Measurements from ENCODE around the gene PKHD1.

Gene PKHD1

DNA sequence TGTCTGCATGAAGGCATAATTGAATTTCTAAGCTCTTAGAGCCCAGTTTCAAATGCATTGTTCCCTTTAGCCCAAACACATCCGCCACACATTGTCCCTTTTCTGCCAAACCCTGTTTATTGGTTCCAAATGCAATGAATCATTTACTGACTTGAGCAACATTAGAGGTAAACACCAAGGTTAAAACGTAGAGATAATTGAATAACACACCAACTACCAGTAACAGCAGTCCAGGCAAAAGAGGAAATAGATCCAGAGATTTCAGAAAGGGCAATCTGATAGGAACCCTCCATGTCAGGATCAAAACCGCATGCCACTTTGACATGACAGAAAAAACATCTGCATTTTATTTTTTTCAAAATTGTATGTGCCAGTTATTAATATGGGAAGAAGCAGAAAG, 114.8 kb downstream of the PKHD1 start:
- 82 to 91% methylated on average over 2 to 3 of the region's 3 CpGs for WGBS, 2 experiments
- Histone ChIP-seq H3K4me1 (ENCODE audit: control insufficient read depth, insufficient read depth, low read length) (no peaks in the 10 kb centered on the region), H3K4me3 (ENCODE audit: insufficient read depth, low read depth, low read length) (no peak overlapping the region), H3K27me3 (ENCODE audit: control insufficient read depth, insufficient read depth, low read length, poor library complexity, severe bottlenecking) (no peaks in the 10 kb centered on the region), H3K9me3 (ENCODE audit: control insufficient read depth, low read length) (no peaks in the 10 kb centered on the region), H3K27ac (ENCODE audit: insufficient read depth, low read depth, low read length, poor library complexity, severe bottlenecking) (no peak overlapping the region), H3K36me3 (ENCODE audit: control insufficient read depth, insufficient read depth, low read length) (no peaks in the 10 kb centered on the region)

DNA sequence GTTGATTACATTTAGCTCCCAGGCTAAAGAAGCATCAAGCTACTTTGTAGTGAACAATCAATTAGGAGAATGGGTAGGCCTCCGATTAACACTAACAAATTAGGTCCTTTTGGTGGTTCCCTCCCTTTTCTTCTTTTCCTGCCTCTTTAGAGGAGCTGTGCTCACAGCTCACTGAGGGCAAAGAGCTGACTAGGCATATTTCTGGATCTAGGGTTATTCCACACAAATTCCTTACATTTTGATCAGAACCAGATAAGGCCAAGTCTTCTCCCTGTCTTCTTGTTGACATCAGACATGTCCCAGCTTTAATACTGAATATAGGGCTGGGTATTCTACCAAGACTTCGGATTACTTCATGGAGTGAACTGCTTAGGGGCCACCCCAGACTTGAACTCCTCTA, 119.1 kb downstream of the PKHD1 start:
- H3K27me3 ChIP-seq (ENCODE audit: control insufficient read depth, insufficient read depth, low read length, poor library complexity, severe bottlenecking) = no peaks in the 10 kb centered on the region
- no peaks in the 10 kb centered on the region for H3K4me1 ChIP-seq (ENCODE audit: control insufficient read depth, insufficient read depth, low read length)
- WGBS, 2 experiments = 93 to 98% methylated on average over 2 of the region's 2 CpGs
- H3K9me3 ChIP-seq (ENCODE audit: control insufficient read depth, low read length) = no peaks in the 10 kb centered on the region
- no peaks in the 10 kb centered on the region for H3K36me3 ChIP-seq (ENCODE audit: control insufficient read depth, insufficient read depth, low read length)
- no peak overlapping the region for H3K27ac ChIP-seq (ENCODE audit: insufficient read depth, low read depth, low read length, poor library complexity, severe bottlenecking)
- H3K4me3 ChIP-seq (ENCODE audit: insufficient read depth, low read depth, low read length) = no peak overlapping the region

DNA sequence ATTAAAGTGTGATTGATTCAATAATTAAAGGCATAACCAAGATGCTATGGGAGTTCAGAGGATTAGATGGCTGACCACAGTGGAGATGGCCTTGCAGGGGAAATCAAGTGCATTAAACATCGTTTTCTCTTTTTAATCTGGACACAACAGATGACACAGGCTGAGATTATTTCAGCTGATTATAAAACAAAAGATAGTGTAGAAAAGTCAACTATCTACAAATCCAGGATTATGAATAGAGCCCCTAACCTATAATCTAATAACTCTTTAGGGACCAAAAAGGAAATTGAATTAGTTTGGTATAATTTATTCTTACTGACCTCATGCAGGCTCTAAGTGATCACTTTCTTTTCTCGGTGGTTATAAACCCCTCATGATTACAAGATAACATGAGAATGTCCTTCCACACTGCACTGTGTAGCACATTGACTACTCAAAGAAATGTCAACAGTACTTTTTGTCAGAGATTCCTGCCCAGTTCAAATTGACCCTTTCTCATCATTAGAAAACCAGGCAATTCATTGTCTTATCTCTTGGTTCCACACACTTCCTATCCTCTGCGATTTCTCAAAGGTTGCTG, 122.1 kb downstream of the PKHD1 start:
- no peak overlapping the region for H3K4me3 ChIP-seq (ENCODE audit: insufficient read depth, low read depth, low read length)
- H3K9me3 ChIP-seq (ENCODE audit: control insufficient read depth, low read length) = no peaks in the 10 kb centered on the region
- no peak overlapping the region for H3K27ac ChIP-seq (ENCODE audit: insufficient read depth, low read depth, low read length, poor library complexity, severe bottlenecking)
- H3K4me1 ChIP-seq (ENCODE audit: control insufficient read depth, insufficient read depth, low read length) = no peaks in the 10 kb centered on the region
- 80 to 91% methylated on average over 3 of the region's 3 CpGs for WGBS, 2 experiments
- H3K27me3 ChIP-seq (ENCODE audit: control insufficient read depth, insufficient read depth, low read length, poor library complexity, severe bottlenecking) = no peaks in the 10 kb centered on the region
- no peaks in the 10 kb centered on the region for H3K36me3 ChIP-seq (ENCODE audit: control insufficient read depth, insufficient read depth, low read length)

DNA sequence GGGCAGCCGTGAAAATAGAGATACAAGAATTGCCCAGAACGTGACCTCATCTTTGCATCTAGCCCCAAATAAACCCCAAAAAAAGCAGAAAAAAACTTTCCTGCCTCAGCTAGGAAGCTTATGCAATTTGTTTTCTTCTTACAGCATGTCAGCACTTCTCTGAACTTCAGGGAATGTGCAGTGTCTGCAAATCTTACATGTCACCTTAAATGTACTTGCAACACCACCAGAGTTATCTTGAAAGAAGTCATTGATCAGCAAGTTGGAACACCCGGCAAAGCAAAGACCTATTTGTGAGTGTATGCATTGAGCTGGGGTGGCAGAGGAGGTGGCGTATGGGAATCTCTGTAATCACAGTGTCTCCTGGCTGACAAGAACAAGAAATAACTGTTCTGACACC, 123.4 kb downstream of the PKHD1 start:
- no peaks in the 10 kb centered on the region for H3K27me3 ChIP-seq (ENCODE audit: control insufficient read depth, insufficient read depth, low read length, poor library complexity, severe bottlenecking)
- H3K4me1 ChIP-seq (ENCODE audit: control insufficient read depth, insufficient read depth, low read length) = no peaks in the 10 kb centered on the region
- H3K36me3 ChIP-seq (ENCODE audit: control insufficient read depth, insufficient read depth, low read length) = no peaks in the 10 kb centered on the region
- no peak overlapping the region for H3K4me3 ChIP-seq (ENCODE audit: insufficient read depth, low read depth, low read length)
- 88 to 92% methylated on average over 4 of the region's 4 CpGs for WGBS, 2 experiments
- no peak overlapping the region for H3K27ac ChIP-seq (ENCODE audit: insufficient read depth, low read depth, low read length, poor library complexity, severe bottlenecking)
- H3K9me3 ChIP-seq (ENCODE audit: control insufficient read depth, low read length) = no peaks in the 10 kb centered on the region

DNA sequence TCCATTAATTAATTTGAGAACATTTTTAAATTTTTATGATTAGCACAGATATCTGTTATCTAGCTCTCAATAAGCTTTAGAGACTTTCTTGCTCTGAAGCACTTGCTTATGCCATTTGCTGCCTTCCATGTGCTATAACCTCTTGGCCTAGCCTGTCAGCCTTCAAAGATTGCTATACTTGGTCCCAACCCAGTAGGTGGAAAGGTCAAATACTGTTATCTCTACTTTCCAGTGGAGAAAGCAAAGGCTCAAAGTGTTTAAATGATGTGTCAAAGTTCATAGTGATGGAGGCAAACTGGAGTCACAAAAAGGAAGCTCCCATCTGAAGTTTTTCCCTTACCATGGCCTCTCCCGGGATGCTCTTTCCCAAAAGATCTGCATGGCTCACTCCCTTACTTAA, 125.1 kb downstream of the PKHD1 start:
- H3K36me3 ChIP-seq (ENCODE audit: control insufficient read depth, insufficient read depth, low read length) = no peaks in the 10 kb centered on the region
- H3K27ac ChIP-seq (ENCODE audit: insufficient read depth, low read depth, low read length, poor library complexity, severe bottlenecking) = no peak overlapping the region
- 95 to 97% methylated on average over 1 of the region's 1 CpG for whole genome bisulfite sequencing, 2 experiments
- no peaks in the 10 kb centered on the region for H3K27me3 ChIP-seq (ENCODE audit: control insufficient read depth, insufficient read depth, low read length, poor library complexity, severe bottlenecking)
- no peak overlapping the region for H3K4me3 ChIP-seq (ENCODE audit: insufficient read depth, low read depth, low read length)
- H3K9me3 ChIP-seq (ENCODE audit: control insufficient read depth, low read length) = no peaks in the 10 kb centered on the region
- H3K4me1 ChIP-seq (ENCODE audit: control insufficient read depth, insufficient read depth, low read length) = no peaks in the 10 kb centered on the region

DNA sequence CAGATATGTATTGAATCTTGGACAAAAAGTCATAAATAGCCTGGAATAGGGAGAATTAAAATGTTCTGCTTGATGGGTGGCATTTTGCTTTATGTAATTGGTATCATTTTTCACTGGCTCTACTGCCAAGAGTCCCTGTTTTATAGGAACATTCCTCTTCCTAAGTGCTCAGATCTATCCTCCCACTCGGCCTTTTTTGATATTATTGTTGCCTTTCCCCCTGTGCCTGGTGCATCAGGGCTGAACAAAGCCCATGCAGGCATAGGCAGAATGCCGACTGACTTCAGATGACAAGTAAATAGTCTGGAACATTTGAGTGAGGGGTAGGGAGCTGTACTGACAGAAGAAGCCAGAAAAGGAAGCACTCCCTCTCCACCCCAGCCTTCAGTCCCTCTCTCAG, 127.0 kb downstream of the PKHD1 start:
- Histone ChIP-seq H3K27me3 (ENCODE audit: control insufficient read depth, insufficient read depth, low read length, poor library complexity, severe bottlenecking) (no peaks in the 10 kb centered on the region), H3K4me1 (ENCODE audit: control insufficient read depth, insufficient read depth, low read length) (no peaks in the 10 kb centered on the region), H3K27ac (ENCODE audit: insufficient read depth, low read depth, low read length, poor library complexity, severe bottlenecking) (no peak overlapping the region), H3K9me3 (ENCODE audit: control insufficient read depth, low read length) (no peaks in the 10 kb centered on the region), H3K4me3 (ENCODE audit: insufficient read depth, low read depth, low read length) (no peak overlapping the region), H3K36me3 (ENCODE audit: control insufficient read depth, insufficient read depth, low read length) (no peaks in the 10 kb centered on the region)
- WGBS, 2 experiments = 87 to 90% methylated on average over 1 to 2 of the region's 2 CpGs

DNA sequence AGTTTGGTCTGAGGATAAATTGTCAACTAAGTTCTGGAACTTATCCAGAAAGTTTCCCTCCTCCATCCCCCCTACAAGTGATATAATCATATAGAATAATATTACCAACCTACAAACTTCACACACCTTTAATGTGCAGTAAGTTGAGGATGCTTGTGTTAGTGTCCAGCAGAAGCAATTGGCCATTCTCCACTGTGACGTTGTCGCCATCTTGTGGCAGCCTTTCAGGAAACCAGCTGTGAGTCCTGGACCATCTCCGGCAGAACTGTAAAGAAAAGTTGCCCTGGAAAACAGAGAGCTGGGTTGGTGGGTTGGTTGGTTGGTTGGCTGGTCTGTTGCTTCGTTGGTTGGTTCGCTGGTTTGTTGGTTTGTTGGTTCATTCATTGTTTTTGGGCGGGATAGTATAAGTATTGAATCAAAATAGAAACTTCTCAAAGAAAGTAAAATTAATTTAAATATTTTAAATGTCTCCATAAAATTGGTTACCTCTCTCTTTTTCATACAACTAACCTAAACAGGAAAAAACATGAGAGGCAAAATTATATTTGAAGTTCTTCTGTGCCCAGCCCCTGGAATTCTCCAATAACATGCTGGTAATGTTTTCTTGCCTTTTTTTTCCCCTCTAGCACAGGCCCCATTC, 127.5 kb downstream of the PKHD1 start:
- H3K4me3 ChIP-seq (ENCODE audit: insufficient read depth, low read depth, low read length) = no peak overlapping the region
- H3K36me3 ChIP-seq (ENCODE audit: control insufficient read depth, insufficient read depth, low read length) = no peaks in the 10 kb centered on the region
- H3K27ac ChIP-seq (ENCODE audit: insufficient read depth, low read depth, low read length, poor library complexity, severe bottlenecking) = no peak overlapping the region
- 13 to 17% methylated on average over 4 to 5 of the region's 6 CpGs for WGBS, 2 experiments
- H3K27me3 ChIP-seq (ENCODE audit: control insufficient read depth, insufficient read depth, low read length, poor library complexity, severe bottlenecking) = no peaks in the 10 kb centered on the region
- H3K9me3 ChIP-seq (ENCODE audit: control insufficient read depth, low read length) = no peaks in the 10 kb centered on the region
- no peaks in the 10 kb centered on the region for H3K4me1 ChIP-seq (ENCODE audit: control insufficient read depth, insufficient read depth, low read length)

DNA sequence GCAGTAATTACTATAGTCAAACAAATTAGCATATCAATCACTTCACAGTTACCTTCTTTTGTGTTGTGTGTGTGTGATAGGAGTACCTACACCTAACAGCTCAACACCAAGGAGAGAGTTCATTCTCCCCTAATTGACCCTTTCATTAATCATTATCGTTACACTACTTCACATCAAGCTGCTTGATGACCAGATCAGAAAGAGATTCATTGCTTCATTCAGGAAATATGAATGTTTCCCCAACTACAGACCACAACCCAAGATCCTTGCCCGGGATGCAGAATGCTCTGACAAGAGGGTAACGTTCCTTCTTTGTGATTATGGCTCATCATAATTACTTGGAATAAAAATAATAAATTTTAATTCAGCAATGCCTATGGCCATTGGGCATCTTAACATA, 132.7 kb downstream of the PKHD1 start:
- no peaks in the 10 kb centered on the region for H3K27me3 ChIP-seq (ENCODE audit: control insufficient read depth, insufficient read depth, low read length, poor library complexity, severe bottlenecking)
- no peaks in the 10 kb centered on the region for H3K36me3 ChIP-seq (ENCODE audit: control insufficient read depth, insufficient read depth, low read length)
- no peak overlapping the region for H3K27ac ChIP-seq (ENCODE audit: insufficient read depth, low read depth, low read length, poor library complexity, severe bottlenecking)
- 93 to 98% methylated on average over 2 to 3 of the region's 3 CpGs for WGBS, 2 experiments
- H3K9me3 ChIP-seq (ENCODE audit: control insufficient read depth, low read length) = no peaks in the 10 kb centered on the region
- no peak overlapping the region for H3K4me3 ChIP-seq (ENCODE audit: insufficient read depth, low read depth, low read length)
- no peaks in the 10 kb centered on the region for H3K4me1 ChIP-seq (ENCODE audit: control insufficient read depth, insufficient read depth, low read length)

DNA sequence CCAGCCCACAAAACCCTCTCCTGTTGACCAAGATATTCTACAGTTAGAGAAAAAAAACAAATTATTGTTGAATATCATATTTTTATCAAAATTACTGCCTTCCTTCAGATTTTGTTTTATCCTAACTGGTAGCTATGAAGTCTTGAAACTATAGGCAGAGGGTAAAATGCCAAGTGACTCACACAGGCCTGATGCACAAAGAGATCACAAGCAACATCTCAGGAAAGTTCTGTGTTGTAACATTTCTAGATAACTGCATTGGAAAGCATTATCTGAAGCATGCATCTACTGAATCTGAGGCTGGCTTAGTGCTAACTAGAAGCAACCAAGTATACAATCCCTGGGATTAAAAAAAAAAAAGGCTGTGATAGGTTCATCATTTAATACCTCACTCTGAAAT, 134.2 kb downstream of the PKHD1 start:
- Histone ChIP-seq H3K9me3 (ENCODE audit: control insufficient read depth, low read length) (no peaks in the 10 kb centered on the region), H3K36me3 (ENCODE audit: control insufficient read depth, insufficient read depth, low read length) (no peaks in the 10 kb centered on the region), H3K27me3 (ENCODE audit: control insufficient read depth, insufficient read depth, low read length, poor library complexity, severe bottlenecking) (no peaks in the 10 kb centered on the region), H3K4me1 (ENCODE audit: control insufficient read depth, insufficient read depth, low read length) (no peaks in the 10 kb centered on the region), H3K4me3 (ENCODE audit: insufficient read depth, low read depth, low read length) (no peak overlapping the region), H3K27ac (ENCODE audit: insufficient read depth, low read depth, low read length, poor library complexity, severe bottlenecking) (no peak overlapping the region)

DNA sequence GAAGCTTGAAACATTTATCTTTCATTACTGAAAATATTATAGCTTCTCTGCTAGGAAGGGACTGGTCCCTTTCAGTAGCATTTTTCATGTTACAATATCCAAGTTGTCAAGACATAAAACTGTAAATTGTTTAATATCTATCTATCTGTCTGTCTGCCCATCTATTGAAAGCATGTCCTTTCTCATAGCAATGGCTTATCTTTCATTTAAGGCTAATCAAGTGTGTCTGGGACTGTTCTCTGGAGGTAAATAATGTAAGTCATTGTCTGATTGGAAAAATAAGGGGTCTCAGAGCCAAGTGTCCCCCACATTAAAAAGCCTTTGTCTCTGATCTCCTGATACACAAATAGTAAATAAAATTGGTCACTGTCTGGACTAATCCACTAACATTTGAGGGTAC, 135.5 kb downstream of the PKHD1 start:
- H3K27ac ChIP-seq (ENCODE audit: insufficient read depth, low read depth, low read length, poor library complexity, severe bottlenecking) = no peak overlapping the region
- no peaks in the 10 kb centered on the region for H3K4me1 ChIP-seq (ENCODE audit: control insufficient read depth, insufficient read depth, low read length)
- no peaks in the 10 kb centered on the region for H3K27me3 ChIP-seq (ENCODE audit: control insufficient read depth, insufficient read depth, low read length, poor library complexity, severe bottlenecking)
- H3K36me3 ChIP-seq (ENCODE audit: control insufficient read depth, insufficient read depth, low read length) = no peaks in the 10 kb centered on the region
- H3K9me3 ChIP-seq (ENCODE audit: control insufficient read depth, low read length) = no peaks in the 10 kb centered on the region
- H3K4me3 ChIP-seq (ENCODE audit: insufficient read depth, low read depth, low read length) = no peak overlapping the region

DNA sequence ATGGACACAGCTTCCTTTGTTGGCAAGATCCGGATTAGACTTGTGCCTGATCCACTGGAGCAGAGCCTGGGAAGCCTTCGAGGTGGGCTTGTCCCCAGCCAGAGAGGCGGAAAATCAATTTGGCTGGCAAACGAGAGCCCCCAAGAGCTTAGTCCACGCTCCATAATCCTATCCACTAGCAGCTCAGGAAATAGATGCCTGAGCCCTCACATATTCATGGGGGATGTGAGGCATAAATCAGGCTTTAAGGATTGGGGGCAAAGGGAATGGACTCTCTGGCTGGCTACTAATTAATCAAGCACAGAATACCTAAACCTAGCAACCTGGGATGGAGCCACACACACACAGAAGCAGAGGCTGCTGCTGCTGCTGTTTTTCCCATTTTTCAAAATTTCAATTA, 137.9 kb downstream of the PKHD1 start:
- Histone ChIP-seq H3K27ac (ENCODE audit: insufficient read depth, low read depth, low read length, poor library complexity, severe bottlenecking) (no peak overlapping the region), H3K27me3 (ENCODE audit: control insufficient read depth, insufficient read depth, low read length, poor library complexity, severe bottlenecking) (no peaks in the 10 kb centered on the region)

More for the DNA sequence above, 137.9 kb downstream of the PKHD1 start:
- Histone ChIP-seq H3K9me3 (ENCODE audit: control insufficient read depth, low read length) (no peaks in the 10 kb centered on the region), H3K4me3 (ENCODE audit: insufficient read depth, low read depth, low read length) (no peak overlapping the region), H3K4me1 (ENCODE audit: control insufficient read depth, insufficient read depth, low read length) (no peaks in the 10 kb centered on the region), H3K36me3 (ENCODE audit: control insufficient read depth, insufficient read depth, low read length) (no peaks in the 10 kb centered on the region)
- 58 to 77% methylated on average over 5 of the region's 5 CpGs for WGBS, 2 experiments
